Measurements from ENCODE around the gene CAPN1. TPM values are rescaled to one million over a fixed set of nuclear protein-coding genes. Genes with fewer than 3 reads are reported as not detected.

Gene CAPN1
- polyA plus RNA-seq, 1 of the 3 experiments (the other 2 are of a cell fraction), result 92.2 TPM

GRCh38 chr11:65133724-65134123, 48.0 kb upstream of the CAPN1 start:
- ChIA-PET CTCF (interaction anchor here (0.6 to 2.7 kb wide), 6 partner anchors 12 to 204 kb away, joined by 3 to 23 read pairs (median 6); partner anchors contain the start of genes CAPN1, FAU, MRPL49 and POLA2), POLR2A (interaction anchor here (0.5 to 2.9 kb wide), 4 partner anchors 11 to 59 kb away, joined by 3 to 25 read pairs (median 22); partner anchors contain the start of genes CAPN1, FAU, MRPL49 and ZNHIT2)
- Histone ChIP-seq H3K79me2 (ENCODE audit: insufficient read depth) (peaks cover 28% of the 10 kb centered on the region; the same call in 1 of the 2 replicates), H3K9me2 (no peaks in the 10 kb centered on the region), H3F3A (replicated peaks; ENCODE audit: insufficient read depth) (no peaks in the 10 kb centered on the region), H3K9me3 (no peaks in the 10 kb centered on the region), H3K27ac (ENCODE audit: low read depth in 2 of 2, low read length in 1 of 2) (peak overlapping the region in 1 of 2 experiments; percentile 95; a peak in 3 of 4 replicates), H3K27me3 (ENCODE audit: insufficient read depth) (no peaks in the 10 kb centered on the region), H4K20me1 (ENCODE audit: insufficient read depth) (no peaks in the 10 kb centered on the region; the same call in 1 of the 2 replicates), H3K36me3 (replicated peaks in 1 of 2; ENCODE audit: control insufficient read depth in 1 of 2, insufficient read depth in 2 of 2, low read length in 1 of 2) (peaks cover 19 to 37% of the 10 kb centered on the region in 2 experiments), H3K4me3 (ENCODE audit: low read depth in 2 of 2, low read length in 1 of 2) (peak overlapping the region; percentile 88 to 96), H3K4me2 (peak overlapping the region; percentile 92), H3K9ac (peak overlapping the region; percentile 95), H2AFZ (ENCODE audit: low read depth) (0 out of 2 replicates have a peak overlapping the region, but pooled peaks have one; percentile 51), H3K4me1 (ENCODE audit: control insufficient read depth in 1 of 2, insufficient read depth in 2 of 2, low read depth in 1 of 2, low read length in 1 of 2) (peaks cover 0 to 28% of the 10 kb centered on the region in 2 experiments; a peak in 2 of 4 replicates)
- no peak for TF ChIP-seq REST (IDR thresholded peaks at IDR 0.05; ENCODE audit: low read depth, low read length)
- no peak for TF ChIP-seq FOXM1 (IDR thresholded peaks at IDR 0.05; ENCODE audit: low read depth)
- no peak for TF ChIP-seq IRF3 (IDR thresholded peaks at IDR 0.05; ENCODE audit: low read depth, low read length)
- no peak for TF ChIP-seq CTCF (IDR thresholded peaks at IDR 0.05)
- no peak for TF ChIP-seq MXI1 (IDR thresholded peaks at IDR 0.05; ENCODE audit: low read depth, low read length)
- TF ChIP-seq CHD2 (IDR thresholded peaks at IDR 0.05; ENCODE audit: low read length, partially characterized antibody), result no peak
- TF ChIP-seq ZBTB33 (IDR thresholded peaks at IDR 0.05; ENCODE audit: borderline replicate concordance, low read depth), result no peak
- no peak for TF ChIP-seq TCF12 (IDR thresholded peaks at IDR 0.05)
- TF ChIP-seq YY1 (IDR thresholded peaks at IDR 0.05; ENCODE audit: low read depth), result no peak
- no peak for TF ChIP-seq GABPA (IDR thresholded peaks at IDR 0.05; ENCODE audit: low read depth)
- TF ChIP-seq FOSL2 (IDR thresholded peaks at IDR 0.05; ENCODE audit: borderline replicate concordance, low read depth), result no peak
- no peak for TF ChIP-seq TAF1 (IDR thresholded peaks at IDR 0.05; ENCODE audit: borderline replicate concordance, low read depth, low read length)
- TF ChIP-seq SIN3A (IDR thresholded peaks at IDR 0.05; ENCODE audit: borderline replicate concordance, low read depth, low read length), result no peak
- no peak for TF ChIP-seq RFX5 (IDR thresholded peaks at IDR 0.05; ENCODE audit: low read length)
- TF ChIP-seq USF2 (IDR thresholded peaks at IDR 0.05; ENCODE audit: borderline replicate concordance, low read depth, low read length), result no peak
- TF ChIP-seq POLR2AphosphoS5 (IDR thresholded peaks at IDR 0.05; ENCODE audit: low read depth, low read length), result no peak
- under 1% methylated on average over 12 of the region's 20 CpGs for WGBS (ENCODE audit: low lambda C conversion rate)
- DNase-seq, result no peak
